ENCODE data around the gene COPE. TPM values are rescaled to one million over a fixed set of nuclear protein-coding genes. Genes with fewer than 3 reads are reported as not detected.

Gene COPE
- polyA plus RNA-seq, 1 donor, result 135 TPM

DNA sequence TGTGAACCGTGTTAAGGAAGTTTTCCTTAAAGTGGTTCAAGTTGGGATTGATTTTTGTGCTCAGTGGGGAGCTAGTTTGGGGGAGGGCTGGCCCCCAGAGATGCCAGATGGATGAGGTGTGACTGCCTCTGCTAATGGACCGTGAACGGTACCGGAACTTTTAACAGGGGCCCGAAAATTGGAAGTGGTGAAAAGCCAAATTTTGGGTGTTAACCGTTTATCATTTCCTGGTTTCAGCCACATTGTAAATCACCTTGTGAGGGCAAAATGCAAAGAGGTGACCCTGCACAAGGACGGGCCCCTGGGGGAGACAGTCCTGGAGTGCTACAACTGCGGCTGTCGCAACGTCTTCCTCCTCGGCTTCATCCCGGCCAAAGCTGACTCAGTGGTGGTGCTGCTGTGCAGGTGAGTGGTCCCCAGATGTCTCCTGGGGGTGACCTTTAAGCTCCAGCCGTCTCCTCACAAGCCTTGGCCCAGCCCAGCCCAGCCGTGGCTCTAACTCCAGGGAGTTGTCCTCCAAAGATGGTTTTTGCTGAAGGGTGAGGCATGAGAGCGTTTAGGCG is 69.3 kb downstream of the COPE start:
- Histone ChIP-seq H3K4me1 (ENCODE audit: control insufficient read depth, insufficient read depth, low read length) (peaks cover 7% of the 10 kb centered on the region), H3K27ac (ENCODE audit: low read length) (no peak overlapping the region), H3K9me3 (ENCODE audit: control insufficient read depth, low read depth, low read length) (no peaks in the 10 kb centered on the region), H3K36me3 (ENCODE audit: control insufficient read depth, insufficient read depth, low read length) (peaks cover 73% of the 10 kb centered on the region), H3K4me3 (ENCODE audit: low read length) (no peak overlapping the region), H3K27me3 (ENCODE audit: control insufficient read depth, insufficient read depth, low read length) (no peaks in the 10 kb centered on the region)
- DNase-seq, result no peak
- 14% methylated on average over 1 of the region's 16 CpGs for WGBS (ENCODE audit: insufficient coverage, low lambda C conversion rate)

Other genes with a start within 250 kb of the COPE start
- gene CRTC1, start 235.7 kb downstream of the COPE start, polyA plus RNA-seq, result 21.5 TPM
- gene COMP, start 128.1 kb downstream of the COPE start, polyA plus RNA-seq, result 1.2 TPM
- gene UPF1, start 87.4 kb downstream of the COPE start, polyA plus RNA-seq, result 52.3 TPM
- 3.1 TPM for gene CERS1, start 23.2 kb downstream of the COPE start, polyA plus RNA-seq
- gene DDX49, start 328 bp upstream of the COPE start, polyA plus RNA-seq, result 34.3 TPM
- gene HOMER3, start 21.8 kb upstream of the COPE start, polyA plus RNA-seq, result 13.9 TPM
- gene SUGP2, start 114.1 kb upstream of the COPE start, polyA plus RNA-seq, result 90.0 TPM
- gene ARMC6, start 114.2 kb upstream of the COPE start, polyA plus RNA-seq, result 21.0 TPM
- gene SLC25A42, start 144.6 kb upstream of the COPE start, polyA plus RNA-seq, result 12.9 TPM
- gene TMEM161A, start 219.1 kb upstream of the COPE start, polyA plus RNA-seq, result 29.0 TPM